Karpas-422 (cell line): ENCODE data around the gene VAT1L. TPM values are rescaled to one million over a fixed set of nuclear protein-coding genes. Genes with fewer than 3 reads are reported as not detected.

Source experiments
- DNase-seq: peaks from one replicate; pipeline ENCODE4 v3.0.0-alpha.2; 2015
- H2AFZ ChIP-seq: fragments of 200-600 bp; sonication (generic); 2 replicates; pipeline ENCODE4 v1.6.1; 2014; ENCODE audit warnings: antibody characterized with exemption, low read length, mixed read lengths
- H3K27ac ChIP-seq: fragments of 200-600 bp; sonication (generic); 2 replicates; pipeline ENCODE4 v1.5.1; 2014; ENCODE audit warnings: mild to moderate bottlenecking, low read length, moderate library complexity
- H3K27me3 ChIP-seq: fragments of 200-600 bp; sonication (generic); 2 replicates; pipeline ENCODE4 v1.6.1; 2014; ENCODE audit warnings: low read length, mixed read lengths
- H3K36me3 ChIP-seq: fragments of 200-600 bp; sonication (generic); 2 replicates; pipeline ENCODE4 v1.6.1; 2014; ENCODE audit warnings: low read length, mixed read lengths; ENCODE audit not compliant: insufficient read depth
- H3K4me1 ChIP-seq: fragments of 200-600 bp; sonication (generic); 2 replicates; pipeline ENCODE4 v1.6.1; 2014; ENCODE audit warnings: mild to moderate bottlenecking, low read length, mixed read lengths
- H3K4me2 ChIP-seq: fragments of 200-600 bp; sonication (generic); 2 replicates; pipeline ENCODE4 v1.6.1; 2014; ENCODE audit warnings: low read length, low read depth, mild to moderate bottlenecking; ENCODE audit not compliant: poor library complexity, severe bottlenecking
- H3K4me3 ChIP-seq: fragments of 200-600 bp; sonication (generic); 2 replicates; pipeline ENCODE4 v1.5.1; 2014; ENCODE audit warnings: mild to moderate bottlenecking, antibody characterized with exemption, low read length, mixed read lengths
- H3K79me2 ChIP-seq: fragments of 200-600 bp; sonication (generic); 2 replicates; pipeline ENCODE4 v1.6.1; 2014; ENCODE audit warnings: mild to moderate bottlenecking, low read length, mixed read lengths
- H3K9ac ChIP-seq: fragments of 200-600 bp; sonication (generic); 2 replicates; pipeline ENCODE4 v1.6.0; 2014; ENCODE audit warnings: low read length
- H3K9me2 ChIP-seq: fragments of 200-600 bp; sonication (generic), shearing (Covaris generic); replicated peaks from 2 replicates; pipeline ENCODE4 v1.6.0; 2014; ENCODE audit warnings: mild to moderate bottlenecking, low read length, moderate library complexity; ENCODE audit not compliant: insufficient read depth
- H3K9me3 ChIP-seq: fragments of 300-700, 200-600 bp; sonication (generic); 2 replicates; pipeline ENCODE4 v1.6.1; 2014; ENCODE audit warnings: low read length, mixed read lengths
- H4K20me1 ChIP-seq: fragments of 200-600 bp; sonication (generic); 2 replicates; pipeline ENCODE4 v1.6.1; 2014; ENCODE audit warnings: mild to moderate bottlenecking, antibody characterized with exemption, low read length, low read depth; ENCODE audit not compliant: insufficient read depth
- total RNA-seq: library from RNA; depleted of rRNA; stranded (reverse); fragments of >200 nt; shearing (Covaris generic); gene quantifications from 2 replicates; pipeline ENCODE4 v1.2.3, GENCODE V29; 2014; ENCODE audit warnings: low replicate concordance; rRNA removed

Gene VAT1L
- total RNA-seq, 1 experiment from 2014 or later, result 5.1 TPM

DNA sequence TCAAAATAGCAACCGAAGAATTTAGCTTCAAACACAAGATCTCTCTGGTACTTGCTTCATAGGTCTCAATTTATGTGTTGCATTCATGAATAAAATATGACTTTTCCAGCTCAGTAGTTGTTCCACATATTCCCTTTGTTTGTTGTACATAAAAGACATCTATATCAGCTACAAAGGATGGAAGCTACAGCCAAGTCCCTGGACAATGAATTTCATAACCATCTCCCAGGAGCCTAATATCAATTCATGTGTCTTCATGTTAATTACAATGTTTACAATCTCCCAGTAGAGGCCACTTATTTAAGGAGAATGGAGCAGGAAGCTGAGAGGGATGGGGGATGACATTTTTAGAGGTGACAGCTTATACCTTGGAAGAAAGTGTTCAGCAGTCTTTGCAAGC, 237.3 kb downstream of the VAT1L start:
- H3K4me2 ChIP-seq, result no peak overlapping the region
- H3K4me3 ChIP-seq, result no peak overlapping the region
- H4K20me1 ChIP-seq, result no peaks in the 10 kb centered on the region
- no peaks in the 10 kb centered on the region for H3K9me2 ChIP-seq
- H3K36me3 ChIP-seq, result no peaks in the 10 kb centered on the region
- no peaks in the 10 kb centered on the region for H3K9me3 ChIP-seq
- no peak overlapping the region for H3K9ac ChIP-seq
- DNase-seq, result no peak
- H3K4me1 ChIP-seq, result no peaks in the 10 kb centered on the region
- no peak overlapping the region for H3K27ac ChIP-seq
- H3K27me3 ChIP-seq, result no peaks in the 10 kb centered on the region
- H3K79me2 ChIP-seq, result no peaks in the 10 kb centered on the region
- H2AFZ ChIP-seq, result no peak overlapping the region

DNA sequence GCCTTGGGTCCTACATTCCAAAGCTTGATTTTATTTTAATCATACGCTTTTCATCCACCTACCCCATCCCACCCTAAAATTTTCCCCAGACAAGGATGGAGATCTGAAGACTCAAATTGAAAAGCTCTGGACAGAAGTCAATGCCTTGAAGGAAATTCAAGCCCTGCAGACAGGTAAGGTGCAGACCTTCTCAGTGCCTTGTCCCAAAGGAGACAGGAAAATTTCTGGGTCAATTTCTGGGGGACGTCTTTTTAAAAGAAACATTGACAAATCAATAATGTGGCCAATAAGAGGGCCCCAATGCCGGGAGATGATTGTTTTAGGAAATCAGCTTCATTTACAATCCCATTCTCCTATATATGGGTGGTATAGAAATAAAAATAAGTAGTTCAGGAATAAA, 239.7 kb downstream of the VAT1L start:
- H3K36me3 ChIP-seq, result no peaks in the 10 kb centered on the region
- H3K4me3 ChIP-seq, result no peak overlapping the region
- H3K4me1 ChIP-seq, result no peaks in the 10 kb centered on the region
- H4K20me1 ChIP-seq, result no peaks in the 10 kb centered on the region
- H2AFZ ChIP-seq, result no peak overlapping the region
- H3K9me3 ChIP-seq, result no peaks in the 10 kb centered on the region
- no peak overlapping the region for H3K9ac ChIP-seq
- H3K27me3 ChIP-seq, result no peaks in the 10 kb centered on the region
- no peaks in the 10 kb centered on the region for H3K79me2 ChIP-seq
- DNase-seq, result no peak
- no peaks in the 10 kb centered on the region for H3K9me2 ChIP-seq
- no peak overlapping the region for H3K27ac ChIP-seq
- H3K4me2 ChIP-seq, result no peak overlapping the region

Other genes with a start within 250 kb of the VAT1L start
- 32.7 and 61.3 TPM in 2 replicates for gene NUDT7, start 66.0 kb upstream of the VAT1L start, total RNA-seq
- gene CLEC3A, start 234.0 kb downstream of the VAT1L start, total RNA-seq, result 0.47 TPM in 1 of 2 replicates, not detected in the other